ENCODE results near the gene TLR9. TPM values are rescaled to one million over a fixed set of nuclear protein-coding genes. Genes with fewer than 3 reads are reported as not detected.

The TLR9 gene
- total and polyA plus RNA-seq, 9 of the 15 experiments (the other 6 are each of a cell fraction or from before 2014, with no cell fraction given) = not detected

- ATAC-seq (peak; percentile 52), DNase-seq (ENCODE audit: extremely low read depth in 1 of 4, low spot score in 3 of 4) (peak; percentile 18 to 83 (median 70)), FAIRE-seq (no peak)
- H3K36me3 ChIP-seq (ENCODE audit: control insufficient read depth, insufficient read depth, low read length) = peaks cover 14% of the 10 kb centered on the region; the same call in 2 of the 3 replicates
- H3K4me3 ChIP-seq = peak within 1 kb of the TSS; percentile 38
- intact Hi-C loops (cut with micrococcal nuclease) = no loop called here
- peak within 1 kb of the TSS; percentile 77 for H2AFZ ChIP-seq (ENCODE audit: low read depth, low read length)
- peaks cover 22 to 23% of the 10 kb centered on the region in 2 experiments; a peak in 4 of 5 replicates for H3K4me1 ChIP-seq (replicated peaks in 1 of 2; ENCODE audit: control insufficient read depth in 2 of 2, insufficient read depth in 2 of 2, low read length in 2 of 2)
- H3K9me1 ChIP-seq (ENCODE audit: control insufficient read depth, insufficient read depth, low read length) = no peaks in the 10 kb centered on the region
- BruUV-seq (replicated peaks) = no TSS peak
- ChIA-PET POLR2A (interaction anchor here (1.0 to 1.8 kb wide), 8 partner anchors 10 to 42 kb away, joined by 3 to 8 read pairs (median 5); partner anchors contain the start of genes GLYCTK, TLR9 and WDR82), CTCF (ENCODE audit: low intra/inter-chr PET ratio) (no interaction called here)
- 42% methylated on average over 16 of the region's 98 CpGs for WGBS (ENCODE audit: insufficient coverage, low coverage, missing lambda C conversion rate)
- peak within 1 kb of the TSS; percentile 72 for H3K4me2 ChIP-seq (ENCODE audit: insufficient read depth, low read length)
- peaks cover 3% of the 10 kb centered on the region; the same call in 1 of the 3 replicates for H3K79me2 ChIP-seq (ENCODE audit: control insufficient read depth, insufficient read depth, low read length)
- H4K20me1 ChIP-seq (replicated peaks; ENCODE audit: control insufficient read depth, insufficient read depth, low read length) = 0 out of 2 replicates have a peak, but pooled peaks cover 6% of the 10 kb centered on the region
- H3K9ac ChIP-seq (ENCODE audit: insufficient read depth in 1 of 2, low read depth in 2 of 2, low read length in 2 of 2) = peak within 1 kb of the TSS; percentile 30 to 82; a peak in 3 of 4 replicates
- H3K27ac ChIP-seq (ENCODE audit: extremely low read depth, low read depth, low read length) = no peak within 1 kb of the TSS
- H3K9me3 ChIP-seq (replicated peaks; ENCODE audit: control insufficient read depth, insufficient read depth, low read depth, low read length) = no peaks in the 10 kb centered on the region
- in situ Hi-C loops (cut with MboI) = no loop called here
- H3K27me3 ChIP-seq (ENCODE audit: control insufficient read depth in 2 of 2, insufficient read depth in 2 of 2, low read length in 2 of 2) = no peaks in the 10 kb centered on the region
- TF ChIP-seq HMGXB4 (CRISPR knock-in tag; IDR thresholded peaks at IDR 0.05) (no peak), FOXK2 (conservative IDR thresholded peaks at IDR 0.05 in 1 of 2, IDR thresholded peaks at IDR 0.05 in 1 of 2; ENCODE audit: low read depth in 2 of 2) (no peak), ARID1B (IDR thresholded peaks at IDR 0.05) (no peak), CHAMP1 (IDR thresholded peaks at IDR 0.05) (no peak), VEZF1 (CRISPR knock-in tag; IDR thresholded peaks at IDR 0.05) (peak; percentile 65), IRF9 (tag; IDR thresholded peaks at IDR 0.05) (no peak), GABPA (tag; conservative IDR thresholded peaks at IDR 0.05; ENCODE audit: low read depth) (peak; percentile 35; the same call in 1 of the 2 replicates), MBD2 (IDR thresholded peaks at IDR 0.05; ENCODE audit: borderline replicate concordance, low read depth) (no peak), ZKSCAN3 (CRISPR knock-in tag; IDR thresholded peaks at IDR 0.05) (no peak), TSC22D4 (tag; IDR thresholded peaks at IDR 0.05) (no peak), BCOR (IDR thresholded peaks at IDR 0.05) (no peak), ZNF324 (CRISPR knock-in tag; IDR thresholded peaks at IDR 0.05) (no peak), ZNF165 (CRISPR knock-in tag; IDR thresholded peaks at IDR 0.05; ENCODE audit: borderline replicate concordance) (no peak), IFI16 (CRISPR knock-in tag; IDR thresholded peaks at IDR 0.05) (no peak)
Measured at GRCh38 chr3:52245322-52246263, 20.1 kb upstream of the TLR9 start, which contains the start of gene PPM1M. TSS of gene PPM1M (plus strand) at chr3:52245759. CDS start at chr3:52245825, 66 bp downstream.

Measured in K562 (cell line).